ENCODE measurements around the gene IL22RA1.

Gene IL22RA1

DNA sequence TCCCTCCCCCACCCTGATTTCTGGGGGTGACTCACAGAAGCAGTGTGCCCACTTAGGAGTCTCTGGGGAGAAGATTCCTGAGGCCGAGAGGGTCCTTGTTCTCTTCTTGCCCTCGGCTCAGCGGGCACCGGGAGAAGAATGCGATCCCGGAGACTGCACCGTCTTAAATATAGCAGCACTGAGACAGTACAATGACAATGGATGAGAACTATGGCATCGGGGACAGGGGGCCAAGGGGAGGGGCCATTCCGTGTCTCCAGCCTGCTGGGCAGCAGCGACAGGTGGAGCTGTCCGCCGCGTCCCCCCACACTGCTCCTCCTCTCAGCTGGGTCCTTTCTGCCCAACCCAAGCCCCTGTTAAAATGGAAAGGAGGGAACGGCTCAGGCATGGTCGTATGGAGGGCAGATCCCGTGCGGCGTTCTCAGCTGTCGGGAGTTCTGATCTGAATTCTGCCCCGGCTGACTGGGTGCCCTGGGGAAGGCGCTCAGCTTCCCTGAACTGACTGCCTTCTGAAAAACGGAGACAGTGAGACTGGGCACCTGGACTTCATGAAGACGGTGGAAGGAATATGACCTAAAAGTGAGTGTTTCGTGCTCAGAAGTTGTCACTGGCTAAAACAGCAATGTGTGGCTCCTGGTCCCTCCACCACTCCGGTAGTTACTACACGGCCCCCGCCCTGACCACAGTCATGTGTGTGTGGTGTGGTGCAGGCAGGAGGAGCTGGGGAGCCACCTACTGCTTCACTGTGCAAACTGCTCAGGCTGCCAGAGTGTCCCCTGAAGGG is 30.8 kb downstream of the IL22RA1 start, which contains the start of gene MYOM3:
TSS of gene MYOM3 (minus strand) at position 140 of the 784 bp plus-strand sequence. CDS start 3,499 bp downstream, outside the sequence.
- DNase-seq = peak; percentile 74

DNA sequence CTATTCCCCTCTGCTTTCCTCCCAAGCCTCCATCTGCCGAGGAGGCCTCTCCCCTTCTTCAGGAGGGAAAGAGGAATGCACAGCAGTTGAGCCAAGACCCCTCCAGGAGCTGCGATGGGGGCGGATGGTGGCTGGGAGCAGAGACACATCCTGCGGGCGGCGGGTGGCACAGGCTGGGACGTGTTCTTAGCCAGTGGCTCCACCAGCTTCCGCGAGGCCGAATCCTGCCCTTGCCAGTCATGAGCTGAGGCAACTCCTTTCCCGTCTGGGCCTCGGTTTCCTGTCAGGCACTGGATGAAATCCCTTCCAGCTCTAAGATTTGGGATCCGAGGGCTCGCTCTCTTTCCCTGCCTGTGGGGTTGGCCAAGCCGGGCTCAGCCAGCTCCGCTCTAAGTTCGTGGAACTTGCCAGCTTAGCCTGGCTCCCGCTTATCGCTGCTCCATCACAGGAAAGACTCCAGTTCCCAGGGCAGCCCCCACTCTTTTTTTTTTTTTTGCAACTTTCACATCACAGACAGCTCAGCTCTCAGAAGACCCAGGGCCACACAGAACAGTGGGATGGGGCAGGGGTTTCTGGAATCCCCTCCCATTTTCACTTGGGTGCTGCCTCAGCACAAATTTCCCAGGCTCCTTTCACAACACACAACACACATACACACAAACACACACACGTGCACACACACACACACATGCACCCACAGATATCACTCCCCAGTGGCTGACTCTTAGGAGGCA is 31.5 kb downstream of the IL22RA1 start:
- no peak for DNase-seq

DNA sequence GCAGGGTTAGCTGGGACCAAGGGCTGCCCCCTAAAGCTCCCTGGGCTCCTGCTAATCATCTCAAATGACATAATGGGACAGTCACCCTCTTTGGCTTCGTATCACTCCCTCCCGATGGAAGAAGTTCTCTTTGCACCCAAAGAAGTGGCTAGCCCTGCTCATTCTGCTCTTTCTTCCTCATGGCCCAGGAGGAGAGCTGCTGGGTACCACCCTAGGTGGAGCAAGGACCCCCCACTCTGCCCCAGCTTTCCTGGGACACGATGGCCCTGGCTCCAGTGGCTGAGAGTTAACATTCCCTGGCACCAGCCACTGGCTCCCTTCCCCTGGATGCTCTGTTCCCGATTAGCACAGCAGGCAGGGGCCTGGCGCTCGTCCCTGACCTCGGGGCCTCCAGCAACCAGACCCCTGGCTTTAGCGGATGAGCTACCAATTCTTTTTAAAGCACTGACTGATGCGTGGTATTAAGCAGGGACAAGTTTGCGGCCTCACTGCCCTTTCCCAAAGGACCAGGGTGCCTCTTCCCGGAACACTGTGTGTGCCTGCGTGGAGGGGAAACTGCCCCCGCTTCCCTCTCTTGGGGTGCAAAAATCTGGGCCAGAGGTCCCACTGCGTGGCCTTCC is 32.2 kb downstream of the IL22RA1 start:
- no peak for DNase-seq

DNA sequence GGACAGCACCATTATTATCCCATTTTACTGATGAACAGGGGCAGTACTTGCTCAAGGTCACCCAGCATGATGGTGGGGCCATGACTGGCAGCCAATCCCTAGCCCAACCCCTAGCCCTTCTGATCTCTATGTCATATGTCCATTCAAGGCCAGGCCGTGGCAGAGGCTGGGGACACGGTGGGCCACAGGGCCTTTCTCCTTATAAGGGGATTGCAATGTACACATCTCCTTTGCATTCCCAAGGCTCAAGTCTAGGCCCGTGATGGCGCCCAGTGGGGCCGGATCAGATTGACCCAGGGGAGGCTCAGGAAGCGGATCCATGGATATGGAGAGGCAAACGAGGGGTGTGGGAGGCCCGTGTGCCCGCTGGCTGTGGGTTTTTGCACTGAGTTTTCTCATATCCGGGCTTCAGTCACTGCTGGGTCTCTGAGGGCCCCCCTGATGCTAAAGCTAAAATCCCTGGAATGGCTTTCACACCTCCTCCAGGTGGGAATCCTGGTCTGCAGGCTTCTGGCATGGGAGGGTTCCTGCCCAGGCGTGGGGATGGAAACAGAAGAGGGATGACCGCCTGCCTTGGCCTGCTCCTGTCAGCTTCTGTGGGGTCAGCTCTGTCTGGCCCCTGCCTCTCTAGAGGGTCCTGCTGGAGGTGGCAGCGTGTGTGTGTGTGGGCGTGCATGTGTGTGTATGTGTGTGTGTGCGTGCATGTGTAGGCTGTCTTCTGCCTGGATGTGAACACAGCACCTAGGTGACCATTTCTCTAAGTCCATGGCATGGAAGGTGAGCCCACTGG is 33.1 kb downstream of the IL22RA1 start:
- no peak for DNase-seq

DNA sequence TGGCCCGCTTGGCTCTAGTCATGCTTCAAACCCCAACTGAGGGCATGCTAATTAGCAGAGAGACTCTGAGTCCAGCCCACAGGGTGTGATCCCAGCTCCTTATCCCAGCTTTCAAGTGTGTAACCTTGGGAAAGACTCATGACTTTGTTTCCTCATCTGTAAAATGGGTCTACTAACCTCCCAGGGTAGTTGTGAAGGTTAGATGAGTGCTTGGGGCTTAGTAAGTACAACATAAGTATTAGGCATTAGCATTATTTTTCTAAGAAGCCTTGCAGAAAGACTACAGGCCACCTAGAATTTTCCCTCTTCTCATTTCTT is 33.8 kb downstream of the IL22RA1 start:
- DNase-seq = no peak

DNA sequence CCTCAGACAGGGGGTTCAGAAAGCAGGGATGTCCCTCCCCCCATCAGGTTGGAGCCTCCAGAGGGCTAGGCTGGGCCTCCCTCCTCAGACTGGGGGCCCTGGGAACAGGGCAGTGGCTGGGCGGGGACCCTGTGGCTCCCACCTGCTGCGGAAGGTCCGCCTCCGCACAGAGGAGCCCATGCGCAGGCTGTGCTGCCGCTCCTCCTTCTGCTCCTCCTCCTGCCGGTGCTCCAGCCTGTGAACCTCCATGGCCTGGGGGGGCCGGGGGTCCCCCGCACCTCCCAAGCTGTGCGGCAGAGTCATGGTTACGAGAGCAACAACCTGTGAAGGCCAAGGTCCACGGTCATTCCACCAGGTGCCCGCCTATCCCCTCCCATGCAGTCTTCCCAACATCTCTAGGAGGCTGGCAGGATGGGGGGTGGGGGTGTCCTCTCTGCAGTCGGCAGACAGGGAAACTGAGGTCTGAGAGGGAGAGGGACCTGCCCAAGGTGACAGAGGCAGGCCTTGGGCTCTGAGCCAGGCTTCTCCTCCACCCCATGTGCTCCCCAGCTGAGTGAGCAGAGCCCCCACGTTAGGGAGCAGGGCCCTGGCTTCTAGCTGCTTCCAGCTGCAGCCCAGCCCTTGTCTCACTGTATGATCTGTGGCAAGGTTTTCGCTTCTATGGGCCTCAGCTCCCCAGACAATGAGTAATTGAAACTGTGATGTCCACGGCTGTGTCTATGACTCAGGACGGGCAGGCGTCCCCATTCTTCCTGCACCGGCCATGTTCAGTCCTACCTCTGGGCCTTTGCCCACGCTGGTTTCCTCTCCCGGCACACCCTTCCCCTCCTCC is 34.4 kb downstream of the IL22RA1 start:
- peak; percentile 84 for DNase-seq

DNA sequence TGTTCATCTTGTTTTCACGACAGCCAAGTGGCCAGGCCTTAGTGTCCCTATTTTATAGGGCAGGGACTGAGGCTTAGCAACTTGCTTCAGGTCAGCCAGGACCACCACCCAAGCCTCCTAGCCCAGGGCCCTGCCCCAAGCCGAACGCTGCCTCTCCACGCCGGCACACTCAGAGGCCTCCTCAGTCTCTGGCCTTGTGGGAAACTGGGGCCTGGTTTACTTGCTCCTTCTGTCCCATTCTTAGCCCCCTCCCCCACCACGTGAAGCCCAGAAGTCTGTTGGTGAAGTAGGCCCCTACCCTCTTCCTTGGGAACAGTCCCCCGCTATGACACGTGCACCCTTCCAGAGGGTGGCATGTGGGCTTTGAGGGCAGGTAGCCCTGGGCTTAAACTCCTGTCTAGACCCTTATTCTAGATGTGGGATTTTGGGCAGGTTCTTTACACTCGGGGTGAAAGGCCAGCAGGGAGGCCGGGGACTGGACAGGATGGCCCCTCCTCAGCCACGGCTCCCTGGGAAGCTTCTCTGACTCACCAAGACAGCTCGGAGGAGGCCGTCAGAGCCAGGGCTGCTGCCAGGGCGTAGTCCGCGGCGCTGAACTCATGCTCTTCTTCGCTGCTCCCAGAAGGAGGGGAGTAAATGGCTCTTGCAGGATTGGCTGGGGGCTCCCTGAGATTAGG is 35.3 kb downstream of the IL22RA1 start:
- DNase-seq = peak; percentile 51

DNA sequence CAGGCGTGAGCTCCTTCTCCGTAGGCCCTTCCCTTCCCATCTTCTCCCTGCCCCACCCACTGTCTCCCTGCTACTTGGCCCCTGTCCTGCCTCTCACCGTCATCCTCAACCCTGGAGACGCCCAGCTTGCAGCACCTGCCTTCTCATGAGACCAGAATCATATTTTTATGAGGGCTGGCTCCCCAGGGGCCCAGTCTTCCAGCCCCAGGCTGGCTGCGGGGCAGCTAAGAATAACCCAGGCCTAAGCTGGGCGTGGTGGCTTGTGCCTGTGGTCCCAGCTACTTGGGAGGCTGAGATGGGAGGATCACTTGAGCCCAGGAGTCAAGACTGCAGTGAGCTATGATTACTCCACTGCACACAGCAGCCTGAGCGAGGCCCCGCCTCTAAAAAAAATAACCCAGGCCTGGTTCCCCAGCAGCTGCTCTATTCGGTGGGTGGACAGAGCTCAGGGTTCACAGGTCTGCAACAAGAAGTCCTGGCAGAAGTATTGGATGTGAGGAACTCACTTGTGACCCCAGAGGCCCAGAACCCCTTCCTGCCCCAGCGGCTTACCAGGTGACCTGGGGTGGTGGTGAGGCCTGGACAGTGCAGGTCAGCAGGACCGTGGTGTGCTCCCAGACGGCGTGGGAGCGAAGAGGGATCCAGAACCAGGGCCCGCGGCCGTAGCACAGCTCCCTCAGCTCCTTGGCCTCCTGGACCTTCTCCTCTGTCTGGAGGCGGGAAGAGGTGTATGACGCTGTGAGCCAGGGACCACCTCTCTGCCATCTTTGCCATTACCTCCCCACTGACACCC is 37.4 kb downstream of the IL22RA1 start:
- DNase-seq = no peak

DNA sequence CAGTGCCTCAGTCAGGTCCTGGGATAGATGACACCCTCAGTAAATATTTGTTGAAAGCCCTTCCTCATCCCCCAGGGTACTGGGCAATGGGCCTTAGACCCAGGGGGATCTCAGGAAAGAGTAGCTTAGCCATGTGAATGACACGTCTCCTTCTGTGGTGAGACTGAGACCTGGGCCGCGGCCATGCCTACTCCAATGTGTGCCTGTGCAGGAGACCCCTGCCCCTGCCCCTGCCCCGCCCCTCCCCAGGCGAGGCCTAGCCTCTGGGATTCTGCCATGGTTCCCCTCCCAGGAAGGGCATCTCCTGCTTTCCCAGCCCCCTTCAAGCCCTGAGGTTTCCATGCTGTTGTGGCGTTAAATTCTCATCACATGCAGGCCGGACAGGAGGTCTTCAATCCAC is 38.1 kb downstream of the IL22RA1 start:
- no peak for DNase-seq

DNA sequence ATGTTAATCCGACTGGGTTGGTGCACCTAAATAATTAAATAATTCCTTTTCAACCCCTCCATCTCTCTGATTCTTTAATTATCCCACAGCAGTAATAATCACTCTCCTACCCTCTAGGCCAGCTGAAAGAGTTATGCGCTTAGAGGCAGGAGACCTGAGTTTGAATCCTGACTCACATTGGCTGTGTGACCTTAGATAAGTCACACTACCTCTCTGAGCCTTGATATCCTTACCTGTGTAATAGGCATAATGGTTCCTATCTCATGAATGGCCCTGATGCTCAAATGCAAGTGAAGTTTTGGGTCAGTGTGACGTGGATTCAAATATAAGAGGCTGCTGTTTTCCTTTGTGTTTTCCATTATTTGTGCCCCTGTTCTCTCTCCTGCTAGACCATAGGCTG is 39.1 kb downstream of the IL22RA1 start:
- DNase-seq = no peak

DNA sequence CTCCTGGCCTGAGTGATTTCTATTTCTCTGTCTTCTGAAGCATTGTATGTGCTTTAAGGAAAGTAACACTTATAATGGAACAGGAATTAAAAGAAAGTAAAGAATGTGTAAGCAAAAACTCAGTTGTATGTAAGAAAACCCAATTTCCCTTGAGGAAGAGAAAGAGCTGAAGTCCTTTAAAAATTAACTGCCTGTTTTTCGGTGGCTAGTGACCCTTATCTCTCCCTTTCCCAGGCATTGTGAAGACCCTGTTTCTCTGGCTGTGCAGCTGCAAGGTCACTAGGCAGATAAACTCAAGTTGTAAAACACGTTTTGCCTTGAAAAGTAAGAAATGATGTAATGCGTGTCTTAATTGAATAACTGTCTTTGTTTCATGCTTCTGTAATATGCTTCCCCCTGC is 39.5 kb downstream of the IL22RA1 start:
- DNase-seq = no peak

DNA sequence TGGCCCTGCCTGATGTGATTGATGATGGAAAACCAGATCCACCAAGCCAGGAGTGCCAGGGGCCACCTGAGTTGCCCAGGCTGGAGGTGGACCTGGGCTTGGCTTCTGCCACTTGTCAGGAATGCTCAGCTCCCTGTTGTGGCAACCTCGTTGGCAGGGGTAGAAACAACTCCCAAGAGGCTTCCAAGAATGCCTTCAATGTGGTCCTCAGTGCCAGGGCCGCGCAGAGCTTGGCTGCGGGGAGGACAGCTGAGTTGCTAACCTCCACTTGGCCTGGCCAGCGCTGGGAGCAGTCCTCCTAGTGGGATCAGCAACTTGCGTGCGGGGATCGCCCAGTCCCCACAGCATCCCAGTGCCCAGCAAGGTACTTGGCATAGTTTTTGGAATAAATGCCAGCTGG is 40.0 kb downstream of the IL22RA1 start:
- DNase-seq = no peak

DNA sequence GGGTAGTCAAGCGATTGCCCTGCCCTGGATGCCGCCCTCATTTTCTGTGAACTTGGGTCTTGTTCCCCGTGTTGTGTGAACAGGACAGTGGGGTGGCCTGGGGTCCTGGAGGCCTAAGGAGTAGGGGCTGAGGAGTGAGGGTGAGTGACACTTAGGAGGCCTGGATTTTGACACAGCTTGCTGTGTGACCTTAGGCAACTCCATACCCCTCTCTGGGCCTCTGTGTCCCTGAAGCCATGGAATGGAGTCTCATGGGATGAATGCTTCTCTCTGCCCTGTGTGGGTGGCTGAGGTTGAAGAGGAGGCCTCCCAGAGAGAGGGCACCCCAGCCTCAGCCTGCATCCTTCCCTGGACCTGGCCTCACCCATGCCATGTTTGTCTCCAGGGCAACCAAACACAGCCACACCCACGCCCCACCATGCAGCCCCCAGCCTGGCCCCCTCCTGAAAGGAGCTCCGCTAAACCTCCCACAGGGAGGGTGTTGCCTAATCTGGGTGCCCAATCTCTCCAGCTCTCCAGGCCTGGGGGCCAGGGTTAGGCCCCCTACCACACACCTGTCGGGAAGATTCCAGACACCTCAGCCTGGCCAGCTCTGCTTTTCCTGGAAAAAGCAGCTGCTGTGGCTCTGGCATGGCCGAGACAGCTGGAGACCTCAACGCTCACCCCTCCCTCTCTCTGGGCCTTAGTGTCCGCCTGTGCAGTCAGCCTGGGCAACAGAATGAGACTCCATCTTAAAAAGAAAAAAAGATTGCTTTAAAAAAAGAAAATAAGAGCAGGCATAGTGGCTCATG is 40.9 kb downstream of the IL22RA1 start:
- no peak for DNase-seq

DNA sequence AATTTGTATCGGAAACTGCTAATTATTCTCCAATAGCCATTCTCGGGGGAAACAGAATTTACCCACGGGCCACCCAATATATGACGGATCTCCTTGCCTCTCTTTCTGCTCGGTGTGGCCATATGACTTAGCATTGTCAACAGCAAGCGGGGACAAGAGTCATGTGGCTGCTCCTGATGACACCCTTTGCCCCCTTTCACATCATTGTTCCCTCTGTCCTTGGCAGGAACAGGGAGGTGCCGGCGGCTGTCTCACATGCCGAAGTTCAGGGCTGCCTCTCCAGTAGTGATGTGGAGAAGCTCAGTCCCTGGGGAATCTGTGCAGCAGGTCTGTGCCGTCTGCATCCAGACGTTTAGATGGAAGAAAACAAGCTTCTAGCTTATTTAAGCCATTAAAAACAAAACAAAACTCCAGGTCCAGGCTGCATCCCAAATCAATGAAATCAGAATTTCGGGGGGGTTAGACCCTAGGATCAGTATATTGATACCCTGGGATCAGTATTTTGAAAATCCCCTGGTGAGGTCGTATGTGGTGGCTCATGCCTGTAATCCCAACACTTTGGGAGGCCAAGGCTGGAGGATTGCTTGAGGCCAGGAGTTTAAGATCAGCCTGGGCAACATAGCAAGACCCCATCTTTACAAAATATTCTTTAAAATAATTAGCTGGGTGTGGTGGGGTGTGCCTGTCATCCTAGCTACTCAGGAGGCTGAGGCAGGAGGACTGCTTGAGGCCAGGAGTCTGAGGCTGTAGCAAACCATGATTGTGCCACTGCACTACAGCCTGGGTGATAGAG is 41.8 kb downstream of the IL22RA1 start:
- DNase-seq = no peak

DNA sequence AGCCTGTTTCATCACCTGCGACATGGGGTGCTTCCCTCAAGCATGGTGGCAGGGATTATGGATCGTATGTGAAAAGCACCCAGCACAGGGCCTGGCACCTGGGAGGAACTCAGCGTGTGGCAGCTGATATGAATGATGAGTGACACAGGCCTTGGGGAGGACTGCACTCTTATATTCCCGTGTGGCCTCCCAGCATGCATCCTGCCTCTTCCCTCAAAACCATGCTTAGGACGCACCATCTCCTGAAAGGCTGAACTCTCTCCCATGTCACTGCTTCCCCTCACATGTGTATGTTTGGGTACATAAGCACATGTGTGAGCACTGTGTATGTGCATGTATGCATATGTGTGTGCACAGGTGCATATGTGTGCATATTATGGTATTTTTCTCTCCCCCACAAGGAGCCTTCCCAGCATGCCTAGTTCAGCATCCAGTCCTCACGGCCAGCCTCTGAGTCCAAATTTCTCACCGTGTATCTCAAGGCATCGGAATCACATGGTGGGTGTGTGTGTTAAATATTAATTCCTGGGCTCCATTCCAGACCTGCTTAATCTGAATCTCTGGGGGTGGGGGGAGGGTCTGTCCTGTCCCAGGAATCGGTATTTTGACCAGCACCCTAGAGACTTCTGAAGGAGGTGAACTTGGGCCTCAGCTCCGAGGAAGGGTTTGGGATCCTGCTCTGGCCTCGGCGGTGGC is 43.8 kb downstream of the IL22RA1 start:
- DNase-seq = no peak

DNA sequence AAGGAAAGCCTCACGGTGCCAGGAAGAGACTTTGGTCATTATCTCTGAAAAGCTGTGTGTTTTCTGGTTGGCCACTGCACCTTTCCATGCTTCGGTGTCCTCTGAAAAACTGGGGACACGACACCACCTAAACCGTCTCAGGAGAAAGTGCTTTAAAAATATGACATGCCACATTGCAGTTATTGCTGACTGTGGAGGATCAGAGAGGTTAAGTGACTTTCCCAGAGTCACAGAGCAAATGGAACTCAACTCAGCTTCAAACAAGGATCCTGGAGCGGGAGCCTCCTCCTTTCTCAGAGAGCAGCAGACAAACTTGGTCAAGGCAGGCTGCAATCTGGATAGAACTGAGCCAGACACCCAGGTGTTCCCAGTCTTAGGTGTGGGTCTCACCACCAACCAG is 44.8 kb downstream of the IL22RA1 start:
- DNase-seq = no peak

DNA sequence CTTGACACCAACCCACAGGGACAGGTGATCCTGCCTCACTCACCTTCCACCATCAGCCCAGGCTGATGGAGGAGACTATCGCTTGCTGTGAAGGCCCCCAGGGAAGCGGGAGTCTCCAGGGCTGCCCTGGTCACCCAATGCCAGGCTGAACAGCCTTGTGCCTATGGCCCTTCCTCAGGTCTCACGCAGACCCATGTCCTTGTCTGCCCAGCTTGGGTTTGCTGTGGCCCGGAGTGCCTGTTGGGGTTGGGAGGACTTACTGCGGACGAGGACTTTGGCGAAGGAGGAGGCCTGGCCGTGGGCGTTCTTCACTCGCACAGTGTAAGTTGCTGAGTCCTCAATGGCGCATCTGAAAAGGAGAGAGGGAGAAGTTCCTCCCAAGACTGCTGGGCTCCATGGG is 45.3 kb downstream of the IL22RA1 start:
- no peak for DNase-seq

DNA sequence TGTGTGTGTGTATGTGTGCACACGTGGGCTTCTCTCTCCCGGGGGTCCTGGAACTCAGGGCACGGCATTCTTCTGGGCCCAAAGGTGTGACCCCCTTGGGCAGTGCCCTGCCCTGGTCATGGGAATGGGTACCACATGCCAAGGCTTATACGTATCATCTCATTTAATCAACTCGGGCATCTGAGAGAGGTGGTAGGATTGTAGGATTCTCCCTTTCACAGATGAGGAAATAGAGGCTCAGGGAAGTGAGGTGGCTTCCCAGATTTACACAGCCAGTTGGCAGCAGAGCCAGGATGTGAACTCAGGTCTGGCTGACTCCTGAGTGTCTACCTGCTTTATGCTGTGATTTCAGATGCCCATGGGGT is 46.2 kb downstream of the IL22RA1 start:
- no peak for DNase-seq

Data from fibroblast of skin of right biceps (primary cell).